Dermis microvascular lymphatic vessel endothelial cell (primary cell): ENCODE measurements around the gene CEP131. TPM values are rescaled to one million over a fixed set of nuclear protein-coding genes. Genes with fewer than 3 reads are reported as not detected.

Experiments
- DNase-seq, 2 donors: peaks; one replicate each; pipeline versions ENCODE4 v3.0.0 to v3.0.0-alpha.2; 2010; ENCODE audit warnings: low read depth in 2 of 2
- total RNA-seq: library from RNA; depleted of rRNA; stranded (reverse); fragments of >200 nt; gene quantifications from 2 replicates; pipeline ENCODE4 v1.2.1, GENCODE V29; 2014

Gene CEP131
- total RNA-seq, 1 donor from 2014 or later = 8.1 TPM

DNA sequence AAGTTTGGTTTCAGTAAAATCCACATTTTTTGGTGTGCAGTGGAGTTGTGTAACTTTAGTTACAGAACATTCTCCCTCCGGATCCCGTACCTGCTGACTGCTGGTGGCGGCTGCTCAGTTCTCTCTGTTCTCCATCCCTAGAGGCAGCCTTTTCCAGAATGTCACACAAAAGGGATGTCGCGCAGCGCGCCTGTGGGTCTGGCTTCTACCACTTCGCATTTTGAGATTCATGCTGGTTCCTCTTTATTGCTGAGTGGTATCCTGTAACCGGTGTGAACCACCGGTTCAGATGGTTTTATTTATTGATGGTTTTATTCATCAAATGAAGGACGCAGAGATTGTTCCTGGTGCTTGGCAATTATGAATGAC lies 981 bp upstream of the CEP131 start:
- DNase-seq = no peak

DNA sequence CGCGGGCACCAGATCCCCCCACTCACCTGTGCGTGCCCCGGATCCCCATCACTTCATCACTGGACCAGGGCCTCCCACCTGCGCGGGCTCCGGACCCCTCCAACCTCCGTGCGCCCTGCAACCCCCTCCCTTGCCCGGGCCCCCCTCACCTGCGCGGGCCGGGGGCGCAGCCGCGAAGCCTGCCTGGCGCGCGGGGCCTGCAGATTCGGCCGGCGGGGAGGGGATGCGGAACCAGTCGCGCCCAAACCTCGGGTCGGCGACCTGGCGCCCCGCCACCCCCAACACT lies 202 bp downstream of the CEP131 start:
- no peak for DNase-seq

DNA sequence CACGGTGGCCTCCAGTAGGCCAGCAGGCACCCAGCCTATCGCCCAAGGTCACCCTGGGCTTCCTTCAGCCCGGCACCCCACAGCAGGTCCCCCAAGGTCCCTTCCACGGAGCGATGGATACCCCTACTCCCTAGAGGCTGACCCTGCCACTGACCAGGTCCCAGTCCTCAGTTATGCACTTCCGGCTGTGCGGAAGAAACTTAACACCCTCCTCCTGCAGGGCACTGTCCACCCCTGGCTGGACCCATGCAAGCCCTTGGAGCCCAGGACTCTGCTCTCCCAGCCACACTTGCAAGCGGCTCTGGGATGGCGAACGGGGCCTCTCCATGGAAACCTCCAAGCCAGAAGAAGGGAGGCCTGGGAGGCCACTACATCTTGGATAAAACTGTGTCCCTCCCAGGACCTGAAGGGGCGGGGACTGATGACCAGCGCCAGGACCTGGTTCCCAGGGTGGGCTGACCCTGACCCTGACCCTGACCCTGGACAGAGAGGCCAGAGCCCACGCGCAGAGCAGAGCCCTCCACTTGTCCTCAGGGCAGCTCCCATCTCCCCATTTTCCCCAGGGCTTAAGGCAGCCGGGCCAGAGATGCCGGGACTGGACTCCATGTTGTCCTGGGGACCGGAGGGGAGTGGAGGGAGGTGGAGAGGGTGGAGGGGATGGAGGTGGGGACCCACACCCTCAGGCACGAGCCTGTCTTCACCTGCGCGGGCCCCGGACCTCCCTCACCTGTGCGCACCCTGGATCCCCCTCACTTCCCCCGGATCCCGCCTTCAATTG lies 734 bp downstream of the CEP131 start:
- DNase-seq = no peak

DNA sequence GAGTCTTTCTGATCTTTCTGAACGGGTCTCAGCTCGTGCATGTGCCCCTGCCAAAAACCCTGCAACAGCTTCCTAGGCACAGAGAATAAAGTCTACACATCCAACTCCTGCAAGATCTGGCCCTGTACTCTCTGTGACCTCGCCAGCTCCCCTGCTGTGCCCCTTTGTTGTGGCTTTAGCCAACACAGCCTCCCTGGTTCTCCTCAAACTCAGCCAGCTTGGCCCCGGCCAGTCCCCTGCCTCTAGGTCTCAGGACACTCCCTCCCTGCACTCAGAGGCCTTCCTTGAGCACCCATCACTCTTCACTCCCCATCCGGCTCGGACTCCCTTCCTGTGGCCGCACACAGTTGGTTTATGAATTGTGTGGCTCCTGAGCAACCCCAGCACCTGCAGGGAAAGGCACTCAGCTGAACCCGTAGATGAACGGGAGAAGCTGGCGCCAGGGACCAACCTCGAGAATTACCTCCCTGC lies 1.4 kb downstream of the CEP131 start:
- DNase-seq = no peak

DNA sequence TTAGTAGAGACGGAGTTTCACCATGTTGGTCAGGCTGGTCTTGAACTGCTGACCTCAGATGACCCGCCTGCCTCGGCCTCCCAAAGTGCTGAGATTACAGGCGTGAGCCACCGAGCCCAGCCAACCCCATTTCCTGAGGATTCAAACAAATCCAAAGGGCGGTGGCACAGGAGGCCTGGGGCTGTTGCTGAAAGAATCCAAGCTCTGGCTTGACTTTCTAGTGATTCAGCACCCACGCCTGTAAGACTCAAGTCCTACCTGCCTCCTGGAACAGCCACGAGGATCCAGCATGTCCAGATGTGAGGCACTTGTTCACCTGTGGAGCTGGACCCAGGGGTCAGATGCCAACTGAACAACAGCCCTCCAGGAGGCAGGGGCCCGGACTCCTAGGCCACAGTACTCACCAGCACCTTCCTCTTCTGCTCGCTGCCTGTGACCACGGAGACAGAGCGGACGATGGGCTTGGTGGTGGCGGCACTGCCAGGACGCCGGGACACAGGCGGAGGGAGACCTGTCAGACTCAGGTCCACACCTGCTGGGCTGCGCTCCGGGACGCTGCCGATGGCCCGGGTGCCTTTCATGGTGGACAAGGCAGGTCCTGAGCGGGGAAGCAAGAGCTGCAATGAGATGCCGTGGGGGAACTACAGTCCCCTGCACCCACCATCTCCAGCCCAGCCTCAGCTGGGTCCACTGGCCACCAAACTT lies 3.1 kb downstream of the CEP131 start:
- no peak for DNase-seq

DNA sequence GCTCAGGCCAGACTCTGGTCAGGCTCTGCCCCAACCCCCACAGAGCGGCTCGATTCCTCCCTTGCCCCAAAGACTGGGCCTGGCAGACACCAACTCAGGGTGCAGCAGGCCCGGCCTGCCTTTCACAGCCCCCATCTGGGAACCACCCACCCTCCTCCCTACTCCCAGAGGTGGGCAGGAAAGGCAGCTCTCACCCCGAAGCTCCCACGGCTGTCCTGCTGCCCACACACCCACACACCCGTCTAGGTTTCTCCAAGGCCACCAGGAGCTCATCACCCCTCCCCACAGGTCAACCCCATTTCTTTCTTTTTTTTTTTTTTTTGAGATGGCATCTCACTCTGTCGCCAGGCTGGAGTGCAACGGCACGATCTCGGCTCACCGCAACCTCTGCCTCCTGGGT lies 3.8 kb downstream of the CEP131 start:
- no peak for DNase-seq

DNA sequence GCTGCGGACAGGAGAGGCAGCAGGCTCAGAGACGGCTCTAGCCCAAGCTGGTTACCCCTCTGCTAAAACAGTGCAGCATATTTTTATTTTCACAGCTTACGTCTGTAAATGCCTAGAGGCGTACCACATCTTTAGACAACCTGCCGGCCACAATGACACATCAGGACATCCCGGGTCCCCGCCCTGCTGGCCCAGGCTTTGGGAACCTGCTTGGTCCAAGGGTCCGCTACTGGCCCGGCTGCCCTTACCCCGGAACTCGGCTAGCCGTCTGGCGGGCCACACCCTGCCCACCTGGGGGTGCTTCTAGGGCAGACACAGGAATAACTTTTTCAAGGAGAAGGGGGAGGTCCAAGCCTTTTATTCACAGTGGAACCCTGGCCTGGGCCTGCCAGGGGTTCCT lies 4.3 kb downstream of the CEP131 start:
- no peak for DNase-seq

DNA sequence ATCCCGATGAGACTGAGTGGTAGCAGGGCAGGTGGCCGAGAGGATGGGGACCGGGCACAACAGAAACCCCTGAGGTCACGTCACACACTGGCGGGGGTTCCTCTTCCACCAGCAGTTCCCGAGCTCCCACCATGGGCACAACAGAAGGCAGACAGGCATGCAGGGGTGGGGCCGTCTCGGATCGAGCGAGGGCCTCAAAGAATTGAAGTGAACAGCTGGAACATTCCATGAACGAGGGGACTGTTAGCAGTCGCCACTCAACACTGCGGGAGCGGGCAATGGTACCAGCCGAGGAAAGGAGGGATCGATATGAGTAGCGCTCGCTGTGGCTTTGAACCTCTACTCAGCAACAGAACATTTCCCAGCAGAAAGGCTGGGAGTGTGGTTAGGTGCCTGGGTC lies 5.3 kb downstream of the CEP131 start:
- no peak for DNase-seq

DNA sequence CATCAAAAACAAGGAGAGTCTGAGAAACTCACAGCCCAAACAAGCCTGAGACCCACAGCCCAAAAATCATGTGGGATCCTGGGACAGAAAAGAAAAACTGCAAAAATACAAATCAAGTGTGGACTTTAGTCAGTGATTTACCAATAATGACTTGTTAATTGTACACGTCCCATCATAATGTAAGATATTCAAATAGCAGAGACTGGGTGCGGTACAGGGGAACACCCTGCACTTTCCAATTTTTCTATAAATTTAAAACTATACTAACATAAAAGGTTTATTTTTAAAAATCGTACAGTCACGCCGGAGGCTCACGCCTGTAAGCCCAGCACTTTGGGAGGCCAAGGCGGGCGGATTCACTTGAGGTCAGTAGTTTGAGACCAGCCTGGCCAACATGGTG lies 8.8 kb downstream of the CEP131 start:
- DNase-seq = no peak

DNA sequence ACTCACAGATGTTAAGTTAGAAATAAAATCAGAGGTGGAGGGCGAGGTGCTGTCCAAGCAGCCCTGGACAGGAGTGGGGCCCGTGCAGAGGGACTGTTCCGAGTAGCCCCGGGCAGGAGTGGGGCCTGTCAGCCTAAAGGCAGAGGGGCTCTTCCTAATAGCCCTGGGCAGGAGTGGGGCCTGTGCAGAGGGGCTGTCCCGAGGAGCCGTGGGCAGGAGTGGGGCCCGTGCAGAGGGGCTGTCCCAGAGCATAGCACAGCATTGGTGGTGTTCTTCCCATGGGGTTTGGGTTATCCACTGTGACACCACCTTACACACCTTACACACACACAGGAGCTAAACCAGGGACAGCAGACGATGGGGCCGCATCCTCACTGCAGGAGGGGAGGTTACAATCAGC lies 10.4 kb downstream of the CEP131 start:
- no peak for DNase-seq

DNA sequence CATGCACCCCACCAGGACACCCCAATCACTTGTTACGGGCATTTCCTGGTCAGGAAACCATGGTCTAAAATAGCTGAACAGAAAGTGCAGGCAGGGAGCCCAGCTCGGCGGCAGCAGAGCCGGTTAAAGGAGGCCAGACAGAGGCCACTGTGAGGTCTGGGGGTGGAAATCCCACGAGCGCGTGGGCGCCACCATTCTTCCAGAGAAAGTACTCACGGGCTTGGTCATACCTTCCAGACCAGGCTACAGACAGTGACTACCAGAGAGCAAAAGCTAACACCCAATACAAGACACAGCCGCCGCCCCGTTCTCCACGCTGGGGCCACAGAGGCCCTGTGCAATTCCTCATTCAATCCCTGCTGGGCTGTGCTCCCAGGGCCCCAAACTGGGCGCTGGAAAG lies 11.9 kb downstream of the CEP131 start:
- peak; percentile 18 to 74 for DNase-seq

DNA sequence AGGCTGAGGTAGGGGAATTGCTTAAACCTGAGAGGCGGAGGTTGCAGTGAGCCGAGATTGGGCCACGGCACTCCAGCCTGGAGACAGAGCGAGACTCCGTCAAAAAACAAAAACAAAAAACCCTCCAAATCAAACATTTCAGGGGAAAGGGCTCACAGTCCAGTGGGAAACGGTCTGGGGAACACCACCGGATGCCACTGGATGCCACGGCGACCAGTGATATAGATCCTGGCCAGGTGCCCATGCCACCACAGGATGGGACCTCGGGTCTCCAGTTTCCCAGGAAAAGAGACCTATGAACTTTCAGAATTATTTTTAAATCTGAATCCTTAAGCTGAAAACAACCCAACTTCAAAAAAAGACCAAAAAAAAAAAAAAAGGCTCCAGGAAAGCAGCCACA lies 12.3 kb downstream of the CEP131 start:
- DNase-seq = peak; percentile 24 to 72

DNA sequence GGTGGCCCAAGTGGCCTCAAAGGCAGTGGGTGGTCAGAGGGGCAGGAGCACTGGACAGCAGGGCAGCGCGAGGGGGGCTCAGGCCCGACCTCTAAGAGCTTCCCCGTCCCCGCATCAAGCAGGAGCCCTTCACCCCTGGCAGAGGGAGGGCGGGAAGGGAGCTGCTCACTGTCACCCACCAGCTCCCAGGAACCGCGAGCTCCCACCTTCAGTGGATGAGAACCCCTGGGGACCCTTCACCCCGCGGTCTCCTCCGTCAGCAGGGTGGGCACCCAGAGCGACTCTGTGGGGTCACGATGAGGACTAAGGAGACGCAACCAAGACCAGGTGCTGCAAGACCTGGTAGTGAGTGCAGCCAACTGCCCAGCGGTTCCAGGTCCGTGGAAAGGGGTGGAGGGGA lies 13.6 kb downstream of the CEP131 start:
- DNase-seq = no peak

DNA sequence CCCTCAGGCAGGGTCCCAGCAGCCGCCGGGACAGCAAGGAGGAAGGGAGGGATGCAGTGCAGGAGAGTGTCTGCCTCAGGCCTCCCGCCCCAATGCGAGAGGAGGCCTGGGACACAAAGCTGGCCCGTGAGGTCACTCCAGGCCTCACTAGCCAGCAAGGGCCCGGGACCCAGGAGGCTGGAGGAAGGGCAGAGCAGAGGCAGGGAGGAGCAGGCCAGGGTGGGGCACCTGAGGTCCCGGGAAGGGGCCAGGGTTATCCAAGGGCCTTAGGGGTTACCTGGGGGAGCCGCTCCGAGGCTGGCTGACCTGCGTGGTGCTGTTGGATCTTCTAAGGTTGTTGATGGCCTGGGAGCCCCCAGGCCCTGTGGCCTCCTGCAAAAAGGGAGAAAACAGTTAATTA lies 14.1 kb downstream of the CEP131 start:
- DNase-seq = no peak

DNA sequence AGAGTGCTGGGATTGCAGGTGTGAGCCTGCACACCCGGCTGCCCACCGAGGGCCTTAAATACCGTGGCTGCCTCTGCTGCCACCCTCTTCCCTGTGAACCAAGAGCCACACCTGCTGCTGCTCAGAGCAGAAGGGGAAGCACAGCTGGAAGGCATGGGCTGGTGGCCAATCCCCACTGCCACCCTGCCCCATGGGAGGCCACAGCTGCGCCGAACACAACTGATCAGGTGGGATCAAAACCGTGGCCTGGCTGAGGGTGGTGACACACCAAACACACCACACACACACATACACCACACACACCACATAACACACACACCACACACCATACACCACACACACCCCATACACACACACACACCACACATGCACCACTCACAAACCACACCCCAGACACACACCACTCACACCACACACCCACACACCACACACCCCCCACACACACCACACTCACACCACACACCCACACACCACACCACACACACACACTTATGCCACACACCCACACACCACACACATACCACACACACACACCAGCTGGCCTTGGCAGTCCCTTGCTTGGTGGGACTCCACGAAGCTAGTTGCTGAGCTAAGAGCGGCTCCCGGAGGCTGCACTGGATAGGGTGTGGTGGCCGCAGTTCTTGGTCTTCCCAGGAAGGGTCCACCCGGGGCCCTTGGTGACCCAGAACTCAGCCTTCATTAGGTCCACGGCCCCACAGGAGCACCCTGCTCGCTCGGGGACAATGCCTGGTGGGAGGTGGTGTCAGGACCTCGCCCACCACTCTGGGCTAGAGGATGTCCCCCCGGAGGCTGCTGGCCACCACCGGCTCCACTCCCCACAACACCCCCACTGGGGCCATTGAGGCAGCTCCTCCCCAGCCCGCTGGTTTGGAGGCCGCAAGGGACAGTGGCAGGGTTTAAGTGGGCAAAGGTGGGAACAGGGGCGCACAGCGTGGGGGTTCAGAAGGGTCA lies 14.9 kb downstream of the CEP131 start:
- no peak for DNase-seq

DNA sequence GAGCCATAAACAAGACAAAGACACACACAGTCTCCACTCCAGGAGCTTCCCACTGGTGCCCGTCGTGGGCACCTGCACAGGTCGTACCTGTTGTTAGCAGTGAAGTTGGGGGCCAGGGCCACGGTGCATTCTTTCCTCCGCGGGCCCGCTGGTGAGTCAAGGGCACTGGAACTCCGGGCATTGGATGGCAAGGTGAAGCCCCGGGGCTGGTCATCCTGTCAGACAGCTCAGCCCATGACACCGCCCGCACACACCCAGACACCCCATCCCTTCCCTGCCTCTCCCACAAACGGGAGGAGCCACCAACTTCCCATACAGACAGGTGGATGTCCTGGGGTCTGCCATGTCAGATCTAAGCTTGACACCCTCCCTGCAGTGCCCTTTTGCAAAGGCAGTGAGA lies 16.1 kb downstream of the CEP131 start:
- no peak for DNase-seq

DNA sequence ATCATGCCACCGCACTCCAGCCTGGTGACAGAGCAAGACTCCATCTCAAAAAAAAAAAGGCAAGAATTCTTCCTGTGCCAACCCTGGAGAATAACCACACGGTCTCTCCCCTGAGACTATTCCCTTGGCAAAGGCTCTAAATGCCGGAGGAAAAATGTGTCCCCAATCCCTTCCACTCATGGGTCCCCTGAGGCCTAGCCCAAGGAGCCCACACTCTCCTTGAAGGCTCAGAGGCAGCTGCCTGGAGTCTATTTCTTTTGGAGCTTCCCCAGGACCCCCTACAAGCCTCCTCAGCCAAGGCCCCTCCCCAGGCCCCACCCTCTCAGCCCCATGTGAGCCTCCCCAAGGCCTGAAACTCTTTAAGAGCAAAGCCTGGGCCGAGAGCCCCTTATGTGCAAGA lies 16.6 kb downstream of the CEP131 start:
- DNase-seq = no peak

DNA sequence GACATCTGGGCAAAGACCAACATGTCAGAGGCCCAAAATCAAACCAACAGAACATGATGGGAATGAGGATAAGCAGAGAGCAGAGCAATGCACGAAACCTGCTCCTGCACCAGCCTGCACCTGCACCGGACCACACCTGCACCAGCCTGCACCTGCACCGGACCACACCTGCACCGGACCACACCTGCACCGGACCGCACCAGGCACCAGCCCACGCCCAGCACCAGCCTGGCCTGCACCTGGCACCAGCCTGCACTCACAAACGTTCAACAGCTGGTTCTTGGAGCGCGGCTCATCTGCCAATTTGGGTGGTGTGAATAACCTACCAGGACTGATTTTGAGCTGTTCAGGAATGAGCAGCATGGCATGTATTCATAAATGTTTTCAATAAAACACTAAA lies 18.2 kb downstream of the CEP131 start:
- no peak for DNase-seq

DNA sequence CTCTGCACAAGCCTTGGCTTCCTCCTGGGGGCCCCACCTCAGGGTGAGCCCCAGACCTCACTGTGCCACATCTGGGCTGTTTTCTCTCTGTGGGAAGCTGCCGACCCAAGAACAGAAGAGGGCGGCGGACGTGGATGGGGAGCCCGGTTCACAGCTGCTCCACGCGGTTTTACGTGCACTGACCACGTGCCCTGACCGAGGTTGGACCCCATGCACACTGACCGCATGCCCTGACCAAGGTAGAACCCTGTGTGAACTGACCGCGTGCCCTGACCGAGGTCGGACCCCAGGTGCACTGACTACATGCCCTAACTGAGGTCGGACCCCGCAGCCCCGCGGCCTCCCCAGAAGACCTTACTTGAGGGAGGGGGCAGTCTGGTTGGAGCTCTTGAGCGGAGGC lies 19.6 kb downstream of the CEP131 start:
- DNase-seq = no peak

DNA sequence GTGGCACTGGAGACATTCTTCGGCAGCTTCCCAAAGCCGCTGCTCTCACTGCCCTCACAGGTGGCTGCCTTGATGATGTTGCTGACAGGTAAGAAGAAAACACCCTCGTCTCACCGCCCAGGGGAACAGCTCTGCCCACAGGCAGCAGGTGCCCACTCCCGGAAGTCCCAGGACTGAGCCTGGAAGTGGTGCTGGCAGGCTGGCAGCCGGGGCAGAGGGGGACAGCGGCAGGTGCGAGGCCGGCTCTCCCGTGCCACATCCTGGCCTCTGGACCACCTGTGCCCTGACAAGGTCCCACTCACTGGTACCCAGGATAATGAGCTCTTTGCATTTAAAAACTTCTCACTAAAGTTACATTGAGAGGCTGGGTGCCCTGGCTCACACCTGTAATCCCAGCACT lies 20.4 kb downstream of the CEP131 start:
- DNase-seq = no peak

DNA sequence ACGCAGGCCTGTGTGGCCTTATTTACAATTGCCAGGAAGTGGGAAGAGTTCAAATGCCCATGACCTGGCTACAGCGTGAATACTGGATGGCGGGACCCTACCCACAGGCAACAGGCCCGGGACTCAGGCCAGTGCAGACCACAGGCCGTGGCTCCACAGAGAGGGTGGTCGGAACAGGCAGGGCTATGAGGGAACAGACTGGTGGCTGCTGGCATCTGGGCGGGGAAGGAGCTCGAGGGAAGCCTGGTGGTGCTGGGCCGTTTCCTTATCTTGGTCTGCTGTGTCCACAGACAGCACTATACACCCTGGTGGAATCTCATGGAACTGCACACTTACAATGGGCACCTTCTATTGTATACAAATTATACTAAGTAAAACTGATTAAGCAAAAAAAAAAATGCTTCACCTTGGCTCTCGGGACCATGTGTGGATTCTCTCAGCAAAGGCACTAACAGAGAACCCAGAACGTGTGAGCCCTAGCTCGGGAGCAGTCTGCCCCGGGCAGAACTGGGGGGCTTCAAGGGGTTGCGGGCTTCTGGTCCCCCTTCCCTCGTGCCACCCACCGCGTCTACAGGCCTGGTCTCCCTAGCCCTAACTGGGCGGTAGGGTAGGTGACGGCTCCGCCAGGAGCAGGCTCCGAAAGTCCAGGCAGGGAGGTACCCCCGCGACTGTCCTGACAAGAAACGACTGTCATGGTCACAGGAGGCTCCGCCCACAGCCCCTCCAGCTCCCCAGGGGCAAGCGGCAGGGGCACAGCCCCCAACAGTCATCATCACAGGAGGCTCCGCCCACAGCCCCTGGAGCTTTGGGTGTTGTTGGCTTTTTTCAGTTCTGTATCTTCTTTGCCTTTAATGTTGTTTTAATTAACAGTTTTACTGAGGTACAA lies 21.8 kb downstream of the CEP131 start:
- DNase-seq = peak; percentile 43 to 83
